Measurements from ENCODE around the gene MYH14.

MYH14 gene

GRCh38 chr19:50300814-50301606, 97.6 kb downstream of the MYH14 start:
- no peak for TF ChIP-seq CTCF (conservative IDR thresholded peaks at IDR 0.05; ENCODE audit: low read length)
- DNase-seq (ENCODE audit: low read depth) = peak; percentile 39
- no peak overlapping the region for H3K4me3 ChIP-seq (ENCODE audit: low read length)

GRCh38 chr19:50301607-50301971, 98.2 kb downstream of the MYH14 start:
- no peak for TF ChIP-seq CTCF (conservative IDR thresholded peaks at IDR 0.05; ENCODE audit: low read length)
- no peak overlapping the region for H3K4me3 ChIP-seq (ENCODE audit: low read length)

DNA sequence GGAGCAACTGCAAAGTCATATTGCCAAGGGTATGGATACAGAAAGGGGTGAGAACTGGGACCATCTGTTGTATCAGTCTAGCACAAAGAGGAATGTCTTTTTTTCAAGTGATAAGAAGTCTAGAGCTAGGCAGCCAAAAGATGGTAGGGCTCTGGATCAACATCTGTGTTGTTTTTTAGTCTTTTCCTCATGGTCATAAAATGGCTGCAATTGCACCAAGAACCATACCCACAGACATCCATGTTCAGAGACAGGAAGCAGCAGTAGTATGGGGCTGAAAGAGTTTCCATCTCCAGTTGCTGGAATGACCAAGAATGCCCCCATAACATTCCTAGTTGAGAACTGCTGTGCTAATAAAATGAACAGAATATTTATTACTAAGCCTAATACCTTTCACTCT, 100.1 kb downstream of the MYH14 start:
- H3K4me3 ChIP-seq (ENCODE audit: low read length) = no peak overlapping the region
- no peak for TF ChIP-seq CTCF (conservative IDR thresholded peaks at IDR 0.05; ENCODE audit: low read length)
- no peak for DNase-seq (ENCODE audit: low read depth)

More at GRCh38 chr19:50301607-50301971, 98.2 kb downstream of the MYH14 start:
- no peak for DNase-seq (ENCODE audit: low read depth)

DNA sequence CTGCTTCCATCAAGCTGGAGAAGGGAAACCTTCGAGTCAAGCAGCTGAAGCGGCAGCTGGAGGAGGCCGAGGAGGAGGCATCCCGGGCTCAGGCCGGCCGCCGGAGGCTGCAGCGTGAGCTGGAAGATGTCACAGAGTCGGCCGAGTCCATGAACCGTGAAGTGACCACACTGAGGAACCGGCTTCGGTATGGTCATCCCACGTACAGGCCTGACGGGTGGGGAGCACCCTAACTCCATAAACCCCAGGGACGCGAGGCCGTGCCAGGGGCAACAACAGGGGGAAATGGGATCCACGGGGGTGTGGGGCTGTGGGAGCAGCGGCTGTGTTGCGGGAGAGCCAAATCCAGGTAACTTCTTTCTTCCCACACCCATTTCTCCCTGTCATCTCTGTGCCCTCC, 105.6 kb downstream of the MYH14 start:
- DNase-seq (ENCODE audit: low read depth) = no peak
- no peak overlapping the region for H3K4me3 ChIP-seq (ENCODE audit: low read length)
- TF ChIP-seq CTCF (conservative IDR thresholded peaks at IDR 0.05; ENCODE audit: low read length) = no peak

- H3K4me3 ChIP-seq (ENCODE audit: low read length) = no peak overlapping the region
- DNase-seq (ENCODE audit: low read depth) = no peak
- no peak for TF ChIP-seq CTCF (conservative IDR thresholded peaks at IDR 0.05; ENCODE audit: low read length)
Measured at GRCh38 chr19:50309396-50310125, 106.1 kb downstream of the MYH14 start.

GRCh38 chr19:50310759-50311465, 107.5 kb downstream of the MYH14 start:
- no peak for TF ChIP-seq CTCF (conservative IDR thresholded peaks at IDR 0.05; ENCODE audit: low read length)
- no peak overlapping the region for H3K4me3 ChIP-seq (ENCODE audit: low read length)
- no peak for DNase-seq (ENCODE audit: low read depth)

Data from AG10803 (cell line).